ENCODE measurements around the gene CDC42.
A peak's percentile ranks its signal among the peaks of the same experiment; 100 is the strongest.

CDC42 gene

GRCh38 chr1:22043198-22043769, 9.2 kb upstream of the CDC42 start:
- Histone ChIP-seq H2BK12ac (ENCODE audit: low read length in 2 of 2) (peak overlapping the region in 1 of 2 experiments; percentile 86), H2BK120ac (ENCODE audit: low read depth, low read length) (no peak overlapping the region), H3K9ac (ENCODE audit: low read length) (no peak overlapping the region), H3K9me3 (ENCODE audit: control insufficient read depth, low read length) (no peaks in the 10 kb centered on the region), H3K79me1 (replicated peaks; ENCODE audit: low read length, poor library complexity, severe bottlenecking) (no peaks in the 10 kb centered on the region), H3K4me1 (ENCODE audit: control insufficient read depth, insufficient read depth, low read depth, low read length) (peaks cover 9% of the 10 kb centered on the region), H2BK15ac (ENCODE audit: low read depth, poor library complexity, severe bottlenecking) (no peak overlapping the region), H2BK5ac (ENCODE audit: low read depth, low read length, poor library complexity, severe bottlenecking) (no peak overlapping the region), H3K4ac (ENCODE audit: low read depth in 1 of 2, low read length in 2 of 2) (no peak overlapping the region), H2AK5ac (ENCODE audit: low read length, severe bottlenecking) (no peak overlapping the region), H3K14ac (ENCODE audit: low read length in 2 of 2) (peak overlapping the region in 1 of 2 experiments; percentile 81), H4K8ac (ENCODE audit: low read length) (no peak overlapping the region), H3K36me3 (ENCODE audit: control insufficient read depth in 1 of 2, insufficient read depth in 2 of 2, low read depth in 1 of 2, low read length in 2 of 2) (no peaks in the 10 kb centered on the region), H3K4me3 (ENCODE audit: insufficient read depth in 1 of 2, low read depth in 1 of 2, low read length in 2 of 2) (no peak overlapping the region), H3K18ac (ENCODE audit: low read depth in 1 of 2, low read length in 2 of 2) (peak overlapping the region in 1 of 2 experiments; percentile 66), H2AFZ (ENCODE audit: low read depth, low read length) (no peak overlapping the region), H3K27me3 (ENCODE audit: control insufficient read depth in 1 of 2, insufficient read depth in 1 of 2, low read length in 2 of 2) (no peaks in the 10 kb centered on the region), H4K91ac (ENCODE audit: low read length) (no peak overlapping the region), H3K4me2 (ENCODE audit: low read length, poor library complexity, severe bottlenecking) (no peak overlapping the region), H3K23ac (ENCODE audit: low read length in 2 of 2) (no peak overlapping the region), H3K27ac (ENCODE audit: low read length, poor library complexity, severe bottlenecking) (no peak overlapping the region)
- no peak for DNase-seq
- no CpG with 5 or more reads among the region's 3 CpGs for WGBS

DNA sequence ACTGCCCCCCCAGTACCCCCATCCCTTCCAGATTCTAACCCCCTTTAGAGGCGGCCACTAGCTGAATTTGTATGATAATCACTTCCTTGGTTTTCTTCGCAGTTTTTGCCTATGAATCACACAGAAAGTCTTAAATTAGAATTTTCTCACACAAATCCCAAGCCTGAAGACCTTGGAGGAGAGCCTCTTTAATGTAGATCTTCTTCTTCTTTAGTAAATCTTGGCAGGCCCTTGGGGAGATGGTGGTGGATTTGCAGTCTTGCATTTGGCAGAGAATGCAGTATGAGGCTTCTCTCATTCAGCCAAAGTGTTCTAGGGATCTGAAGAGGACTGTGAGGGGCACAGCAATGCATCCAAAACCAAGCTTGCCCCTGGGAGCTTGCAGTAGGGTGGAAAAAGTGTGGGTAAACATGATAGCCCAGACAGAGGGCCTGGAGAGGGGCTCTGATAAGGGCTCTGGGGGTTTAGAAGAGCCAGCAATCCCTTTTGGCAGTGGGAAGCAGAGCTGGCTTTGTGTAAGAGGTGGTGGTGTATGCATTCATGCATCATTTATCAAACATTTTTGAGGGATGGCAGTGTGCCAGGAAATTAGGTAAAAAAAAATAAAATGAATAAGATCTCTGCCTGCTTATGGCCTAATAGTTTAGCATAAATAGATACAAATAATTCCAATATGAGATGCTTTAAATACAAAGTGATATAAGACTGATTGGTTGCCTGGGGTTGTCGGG, 7.7 kb upstream of the CDC42 start:
- WGBS: 64% methylated on average over 3 of the region's 3 CpGs
- peak overlapping the region in 1 of 2 experiments; percentile 22 for H3K18ac ChIP-seq (ENCODE audit: low read depth in 1 of 2, low read length in 2 of 2)
- no peak overlapping the region for H3K23ac ChIP-seq (ENCODE audit: low read length in 2 of 2)
- peaks cover 9% of the 10 kb centered on the region for H3K4me1 ChIP-seq (ENCODE audit: control insufficient read depth, insufficient read depth, low read depth, low read length)
- peak overlapping the region in 1 of 2 experiments; percentile 12 for H3K4me3 ChIP-seq (ENCODE audit: insufficient read depth in 1 of 2, low read depth in 1 of 2, low read length in 2 of 2)
- H2BK12ac ChIP-seq (ENCODE audit: low read length in 2 of 2): no peak overlapping the region
- peak overlapping the region; percentile 45 for H3K9ac ChIP-seq (ENCODE audit: low read length)
- H2BK5ac ChIP-seq (ENCODE audit: low read depth, low read length, poor library complexity, severe bottlenecking): no peak overlapping the region
- no peak for DNase-seq
- H3K79me1 ChIP-seq (replicated peaks; ENCODE audit: low read length, poor library complexity, severe bottlenecking): no peaks in the 10 kb centered on the region
- H2BK120ac ChIP-seq (ENCODE audit: low read depth, low read length): no peak overlapping the region
- no peak overlapping the region for H3K14ac ChIP-seq (ENCODE audit: low read length in 2 of 2)
- no peak overlapping the region for H3K4ac ChIP-seq (ENCODE audit: low read depth in 1 of 2, low read length in 2 of 2)
- no peaks in the 10 kb centered on the region for H3K9me3 ChIP-seq (ENCODE audit: control insufficient read depth, low read length)
- H2BK15ac ChIP-seq (ENCODE audit: low read depth, poor library complexity, severe bottlenecking): no peak overlapping the region
- no peak overlapping the region for H4K8ac ChIP-seq (ENCODE audit: low read length)
- H2AK5ac ChIP-seq (ENCODE audit: low read length, severe bottlenecking): peak overlapping the region; percentile 53
- H3K4me2 ChIP-seq (ENCODE audit: low read length, poor library complexity, severe bottlenecking): peak overlapping the region; percentile 67
- no peak overlapping the region for H4K91ac ChIP-seq (ENCODE audit: low read length)
- peak overlapping the region; percentile 78 for H3K27ac ChIP-seq (ENCODE audit: low read length, poor library complexity, severe bottlenecking)
- H3K36me3 ChIP-seq (ENCODE audit: control insufficient read depth in 1 of 2, insufficient read depth in 2 of 2, low read depth in 1 of 2, low read length in 2 of 2): no peaks in the 10 kb centered on the region
- no peak overlapping the region for H2AFZ ChIP-seq (ENCODE audit: low read depth, low read length)
- H3K27me3 ChIP-seq (ENCODE audit: control insufficient read depth in 1 of 2, insufficient read depth in 1 of 2, low read length in 2 of 2): no peaks in the 10 kb centered on the region

GRCh38 chr1:22045604-22046228, 6.8 kb upstream of the CDC42 start:
- Histone ChIP-seq H3K4me1 (ENCODE audit: control insufficient read depth, insufficient read depth, low read depth, low read length) (peaks cover 9% of the 10 kb centered on the region), H3K4me2 (ENCODE audit: low read length, poor library complexity, severe bottlenecking) (no peak overlapping the region), H2BK15ac (ENCODE audit: low read depth, poor library complexity, severe bottlenecking) (no peak overlapping the region), H2AK5ac (ENCODE audit: low read length, severe bottlenecking) (no peak overlapping the region), H3K4me3 (ENCODE audit: insufficient read depth in 1 of 2, low read depth in 1 of 2, low read length in 2 of 2) (no peak overlapping the region), H3K9me3 (ENCODE audit: control insufficient read depth, low read length) (no peaks in the 10 kb centered on the region), H3K27me3 (ENCODE audit: control insufficient read depth in 1 of 2, insufficient read depth in 1 of 2, low read length in 2 of 2) (no peaks in the 10 kb centered on the region), H2AFZ (ENCODE audit: low read depth, low read length) (no peak overlapping the region), H3K36me3 (ENCODE audit: control insufficient read depth in 1 of 2, insufficient read depth in 2 of 2, low read depth in 1 of 2, low read length in 2 of 2) (no peaks in the 10 kb centered on the region), H2BK5ac (ENCODE audit: low read depth, low read length, poor library complexity, severe bottlenecking) (no peak overlapping the region), H3K4ac (ENCODE audit: low read depth in 1 of 2, low read length in 2 of 2) (no peak overlapping the region), H3K79me1 (replicated peaks; ENCODE audit: low read length, poor library complexity, severe bottlenecking) (no peaks in the 10 kb centered on the region), H2BK120ac (ENCODE audit: low read depth, low read length) (no peak overlapping the region), H3K23ac (ENCODE audit: low read length in 2 of 2) (no peak overlapping the region), H2BK12ac (ENCODE audit: low read length in 2 of 2) (peak overlapping the region in 1 of 2 experiments; percentile 15), H3K27ac (ENCODE audit: low read length, poor library complexity, severe bottlenecking) (no peak overlapping the region), H4K8ac (ENCODE audit: low read length) (no peak overlapping the region), H4K91ac (ENCODE audit: low read length) (no peak overlapping the region), H3K14ac (ENCODE audit: low read length in 2 of 2) (no peak overlapping the region), H3K18ac (ENCODE audit: low read depth in 1 of 2, low read length in 2 of 2) (no peak overlapping the region), H3K9ac (ENCODE audit: low read length) (no peak overlapping the region)
- WGBS: 94% methylated on average over 1 of the region's 2 CpGs
- no peak for DNase-seq

Measured in mesenchymal stem cell (in vitro differentiated cells and primary cell).